GM12878 (cell line): Measurements from ENCODE around the gene SSTR4. TPM values are rescaled to one million over a fixed set of nuclear protein-coding genes. Genes with fewer than 3 reads are reported as not detected.

Source experiments
- ATAC-seq: fragments of 200-7000 bp; cut with Tn5 transposase; 3 replicates; pipeline ENCODE4 v1.9.1; 2020; ENCODE audit warnings: mild to moderate bottlenecking, moderate library complexity
- BruUV-seq: library from RNA; stranded (reverse); fragments of 400-500 nt; replicated peaks from 2 replicates; lab custom pipeline; 2021; lab: Mats Ljungman, UMichigan
- CTCF ChIA-PET: fragments of 300-600 bp; sonication (Branson Sonifier 250); formaldehyde crosslinking; extraction: SDS; loops from one replicate; lab custom pipeline; 2021; ENCODE audit warnings: inconsistent platforms; lab: Yijun Ruan, JAX
- POLR2A ChIA-PET: fragments of 350-600 bp; formaldehyde crosslinking; extraction: SDS; loops from one replicate; lab custom pipeline; 2021; ENCODE audit warnings: inconsistent platforms; lab: Charles Lee
- RAD21 ChIA-PET: fragments of 300-600 bp; sonication (Branson Sonifier 250); formaldehyde crosslinking; loops from one replicate; lab custom pipeline; 2023; ENCODE audit warnings: antibody characterized with exemption; ENCODE audit not compliant: unreplicated experiment; lab: Charles Lee
- SMC1A ChIA-PET: fragments of 300-600 bp; sonication (Branson Sonifier 250); formaldehyde crosslinking; loops from one replicate; lab custom pipeline; 2023; ENCODE audit not compliant: unreplicated experiment, uncharacterized antibody; lab: Charles Lee
- DNase-seq: peaks from one replicate; pipeline ENCODE4 v3.0.0-alpha.2; 2011; ENCODE audit warnings: low read depth, low spot score
- FAIRE-seq: peaks from 3 replicates; lab custom pipeline; 2011; peaks lifted over from hg19 to GRCh38; lab: Jason Lieb, UNC
- H2AFZ ChIP-seq: 2 replicates; pipeline ENCODE4 v1.6.0; 2011; ENCODE audit warnings: low read depth, low read length, control low read depth; ENCODE audit not compliant: control insufficient read depth
- H3K27ac ChIP-seq: 2 replicates; pipeline ENCODE4 v1.5.1; 2011; ENCODE audit warnings: control low read depth; ENCODE audit not compliant: control insufficient read depth, insufficient read depth
- H3K27me3 ChIP-seq, 2 experiments: replicated peaks in 1 of 2; 2 replicates each; pipeline versions ENCODE4 v1.6.0 to v1.6.1; 2011; ENCODE audit warnings: low read length in 1 of 2; ENCODE audit not compliant: control insufficient read depth in 2 of 2, insufficient read depth in 2 of 2
- H3K36me3 ChIP-seq, 2 experiments: 2 replicates each; pipeline ENCODE4 v1.5.1; 2011; ENCODE audit warnings: low read length in 1 of 2; ENCODE audit not compliant: control insufficient read depth in 2 of 2, insufficient read depth in 2 of 2
- H3K4me1 ChIP-seq: 2 replicates; pipeline ENCODE4 v1.6.1; 2011; ENCODE audit warnings: mild to moderate bottlenecking, low read length, moderate library complexity, mixed read lengths; ENCODE audit not compliant: control insufficient read depth, insufficient read depth
- H3K4me2 ChIP-seq: 2 replicates; pipeline ENCODE4 v1.6.0; 2011; ENCODE audit warnings: control low read depth; ENCODE audit not compliant: control insufficient read depth, insufficient read depth
- H3K4me3 ChIP-seq: fragments of 200-600 bp; sonication (generic); 2 replicates; pipeline ENCODE4 v1.5.1; 2016
- H3K79me2 ChIP-seq: 2 replicates; pipeline ENCODE4 v1.6.0; 2011; ENCODE audit warnings: low read length; ENCODE audit not compliant: control insufficient read depth, insufficient read depth
- H3K9ac ChIP-seq: 2 replicates; pipeline ENCODE4 v1.8.0; 2011; ENCODE audit warnings: low read length, control low read depth, mixed read lengths; ENCODE audit not compliant: control insufficient read depth, insufficient read depth
- H3K9me3 ChIP-seq: replicated peaks from 3 replicates; pipeline ENCODE4 v1.5.1; 2011; ENCODE audit warnings: mild to moderate bottlenecking, low read length; ENCODE audit not compliant: control insufficient read depth, insufficient read depth
- H4K20me1 ChIP-seq: 2 replicates; pipeline ENCODE4 v1.6.0; 2011; ENCODE audit not compliant: control insufficient read depth, insufficient read depth
- CHD4 ChIP-seq: fragments of 200-600 bp; sonication (generic); IDR thresholded peaks from 2 replicates; pipeline ENCODE4 v1.6.1; 2016; ENCODE audit warnings: mild to moderate bottlenecking
- FOXM1 ChIP-seq: IDR thresholded peaks from 2 replicates; pipeline ENCODE4 v1.6.1; 2012; ENCODE audit warnings: low read depth, mild to moderate bottlenecking, inconsistent platforms, low read length, moderate library complexity
- HDAC6 ChIP-seq: fragments of 200-600 bp; sonication (generic); IDR thresholded peaks from one replicate; pipeline ENCODE4 v1.8.0; 2017; ENCODE audit warnings: antibody characterized with exemption; ENCODE audit not compliant: unreplicated experiment
- HSF1 ChIP-seq: fragments of 150-350 bp; IDR thresholded peaks from 2 replicates; pipeline ENCODE4 v1.6.1; 2014; ENCODE audit warnings: mild to moderate bottlenecking, low read depth, low read length
- IRF4 ChIP-seq: IDR thresholded peaks from 2 replicates; pipeline ENCODE4 v1.6.1; 2011; ENCODE audit warnings: low read depth, low read length
- MEF2A ChIP-seq: IDR thresholded peaks from 2 replicates; pipeline ENCODE4 v1.6.1; 2011; ENCODE audit warnings: low read depth, mild to moderate bottlenecking, low read length, moderate library complexity; ENCODE audit not compliant: insufficient read depth
- MXI1 ChIP-seq: fragments of 150-350 bp; IDR thresholded peaks from 2 replicates; pipeline ENCODE4 v1.6.1; 2011; ENCODE audit warnings: low read depth, mild to moderate bottlenecking, inconsistent platforms, low read length, improper control_type of control experiment
- MYB ChIP-seq: fragments of 150-350 bp; IDR thresholded peaks from 2 replicates; pipeline ENCODE4 v1.6.1; 2014; ENCODE audit warnings: mild to moderate bottlenecking, low read depth, low read length, borderline replicate concordance
- RELA ChIP-seq: fragments of 450-650 bp; IDR thresholded peaks from 2 replicates; pipeline ENCODE4 v1.8.0; 2014; ENCODE audit warnings: borderline replicate concordance; ENCODE audit not compliant: partially characterized antibody
- SMC3 ChIP-seq: IDR thresholded peaks from 2 replicates; pipeline ENCODE4 v1.6.1; 2011; ENCODE audit warnings: low read length, improper control_type of control experiment, borderline replicate concordance
- SRF ChIP-seq, 2 experiments: IDR thresholded peaks; 2 replicates each; pipeline ENCODE4 v1.6.1; 2011; ENCODE audit warnings: low read depth in 2 of 2, low read length in 2 of 2, mild to moderate bottlenecking in 1 of 2, moderate library complexity in 1 of 2
- TBL1XR1 ChIP-seq: IDR thresholded peaks from 2 replicates; pipeline ENCODE4 v1.6.1; 2012; ENCODE audit warnings: low read depth, low read length, improper control_type of control experiment
- YY1 ChIP-seq: IDR thresholded peaks from 2 replicates; pipeline ENCODE4 v1.6.1; 2011; ENCODE audit warnings: low read depth, mild to moderate bottlenecking, low read length
- ZBED1 ChIP-seq: IDR thresholded peaks from 2 replicates; pipeline ENCODE4 v1.6.1; 2016; ENCODE audit warnings: borderline replicate concordance
- ZNF274 ChIP-seq: IDR thresholded peaks from one replicate; pipeline ENCODE4 v1.8.0; 2011; ENCODE audit not compliant: insufficient read length, insufficient read depth
- WGBS: methylation state at CpG from one replicate; pipeline ENCODE4 v1.1.6; 2016; ENCODE audit warnings: low lambda C conversion rate; ENCODE audit not compliant: insufficient replicate concordance, insufficient coverage; ENCODE audit errors: missing lambda C conversion rate; 5-methylcytosine and 5-hydroxymethylcytosine counted together
- in situ Hi-C: fragments of 300-500 bp; cut with MboI; formaldehyde crosslinking; loops from 9 replicates; pipeline ENCODE4 v1.14.3; 2018; ENCODE audit warnings: mixed read lengths
- intact Hi-C: fragments of 100-400 bp; cut with micrococcal nuclease; formaldehyde crosslinking; loops from one replicate; pipeline ENCODE4 v1.14.2; 2022; ENCODE audit not compliant: unreplicated experiment
- polyA plus RNA-seq, 11 experiments: library from polyadenylated mRNA; depleted of rRNA in 4 of 11; unstranded in 6 of 11; stranded (reverse) in 5 of 11; fragments of >200 nt; fragmentation: Nextera tagmentation in 4 of 11; fragmentation: Illumina TruSeq in 1 of 11; extraction: Ambion mirVana in 4 of 11; extraction: Trizol in 1 of 11; gene quantifications; 1 replicate in 1 of 11; 2 replicates in 10 of 11; pipeline versions ENCODE4 v1.2.1 to v1.2.3, GENCODE V29; 2011 to 2016; ENCODE audit warnings: inconsistent platforms in 2 of 11, missing spikeins in 2 of 11, low read depth in 1 of 11
- total RNA-seq, 4 experiments: library from RNA; depleted of rRNA in 3 of 4; stranded (reverse); fragments of >200 nt in 3 of 4; fragmentation: Illumina TruSeq in 1 of 4; extraction: Trizol in 1 of 4; gene quantifications; 2 replicates each; pipeline versions ENCODE4 v1.2.1 to v1.2.3, GENCODE V29; 2013 to 2021

SSTR4 gene
- total and polyA plus RNA-seq, 10 of the 15 experiments (the other 5 are each of a cell fraction or from before 2014, with no cell fraction given) = not detected

GRCh38 chr20:23003077-23003635 lies 32.0 kb upstream of the SSTR4 start:
- no peaks in the 10 kb centered on the region for H3K4me1 ChIP-seq
- no peaks in the 10 kb centered on the region for H4K20me1 ChIP-seq
- no peak for TF ChIP-seq ZBED1
- no peak for TF ChIP-seq HSF1
- TF ChIP-seq IRF4 = no peak
- no peak for TF ChIP-seq MXI1
- TF ChIP-seq CHD4 = no peak
- no peak for TF ChIP-seq MYB
- TF ChIP-seq FOXM1 = no peak
- TF ChIP-seq TBL1XR1 = no peak
- no peak for TF ChIP-seq ZNF274
- no peak for TF ChIP-seq HDAC6
- no peak for TF ChIP-seq YY1
- no peak for TF ChIP-seq MEF2A
- no peak for TF ChIP-seq SRF (IDR thresholded peaks at IDR 0.05; ENCODE audit: low read depth in 2 of 2, low read length in 2 of 2)
- TF ChIP-seq SMC3 = no peak
- TF ChIP-seq RELA = no peak
- no peaks in the 10 kb centered on the region; a peak in 1 of 4 replicates for H3K27me3 ChIP-seq
- ChIA-PET POLR2A (no interaction called here), RAD21 (no interaction called here), CTCF (no interaction called here), SMC1A (no interaction called here)
- ATAC-seq = no peak
- no peak overlapping the region for H3K9ac ChIP-seq
- H3K4me2 ChIP-seq = no peak overlapping the region
- no peaks in the 10 kb centered on the region for H3K79me2 ChIP-seq
- H3K4me3 ChIP-seq = no peak overlapping the region
- 7% methylated on average over 1 of the region's 1 CpG for WGBS
- no peak overlapping the region for H2AFZ ChIP-seq
- H3K27ac ChIP-seq = no peak overlapping the region
- H3K36me3 ChIP-seq = no peaks in the 10 kb centered on the region
- no peak for DNase-seq
- no TSS peak for BruUV-seq
- intact Hi-C loops = no loop called here
- in situ Hi-C loops = no loop called here
- no peaks in the 10 kb centered on the region for H3K9me3 ChIP-seq
- no peak for FAIRE-seq
